Measurements from ENCODE around the gene CAMK2B.

Gene CAMK2B

GRCh38 chr7:44226396-44226753, 99.0 kb downstream of the CAMK2B start:
- no peaks in the 10 kb centered on the region for H3K4me1 ChIP-seq (ENCODE audit: low read depth, poor library complexity, severe bottlenecking)
- no peak overlapping the region for H3K27ac ChIP-seq
- H4K20me1 ChIP-seq (ENCODE audit: insufficient read depth): no peaks in the 10 kb centered on the region
- H3K27me3 ChIP-seq (ENCODE audit: insufficient read depth, low read depth): peaks cover 41% of the 10 kb centered on the region
- no peaks in the 10 kb centered on the region for H3K79me2 ChIP-seq (ENCODE audit: insufficient read depth, low read depth)
- H2AFZ ChIP-seq (ENCODE audit: low read depth): no peak overlapping the region
- no peak overlapping the region for H3K4me3 ChIP-seq (IDR thresholded peaks at IDR 0.05; ENCODE audit: insufficient read depth, low read depth, low read length)
- H3K36me3 ChIP-seq (ENCODE audit: insufficient read depth): no peaks in the 10 kb centered on the region
- H3K9ac ChIP-seq: no peak overlapping the region
- no peak overlapping the region for H3K4me2 ChIP-seq
- no peak for TF ChIP-seq CTCF (conservative IDR thresholded peaks at IDR 0.05; ENCODE audit: low read depth, low read length)

- H3K4me3 ChIP-seq (IDR thresholded peaks at IDR 0.05; ENCODE audit: insufficient read depth, low read depth, low read length): no peak overlapping the region
- TF ChIP-seq CTCF (conservative IDR thresholded peaks at IDR 0.05; ENCODE audit: low read depth, low read length): no peak
- no peaks in the 10 kb centered on the region for H4K20me1 ChIP-seq (ENCODE audit: insufficient read depth)
- no peak overlapping the region for H3K4me2 ChIP-seq
- no peaks in the 10 kb centered on the region for H3K4me1 ChIP-seq (ENCODE audit: low read depth, poor library complexity, severe bottlenecking)
- no peak overlapping the region for H3K27ac ChIP-seq
- H3K9ac ChIP-seq: no peak overlapping the region
- no peaks in the 10 kb centered on the region for H3K79me2 ChIP-seq (ENCODE audit: insufficient read depth, low read depth)
- no peak overlapping the region for H2AFZ ChIP-seq (ENCODE audit: low read depth)
- peaks cover 36% of the 10 kb centered on the region for H3K27me3 ChIP-seq (ENCODE audit: insufficient read depth, low read depth)
- H3K36me3 ChIP-seq (ENCODE audit: insufficient read depth): no peaks in the 10 kb centered on the region
These were observed 99.6 kb downstream of the CAMK2B start for GRCh38 chr7:44225566-44226395.

- Histone ChIP-seq H3K4me2 (no peak overlapping the region), H3K4me1 (ENCODE audit: low read depth, poor library complexity, severe bottlenecking) (no peaks in the 10 kb centered on the region), H3K27ac (no peak overlapping the region), H3K27me3 (ENCODE audit: insufficient read depth, low read depth) (peaks cover 30% of the 10 kb centered on the region), H3K79me2 (ENCODE audit: insufficient read depth, low read depth) (no peaks in the 10 kb centered on the region), H3K36me3 (ENCODE audit: insufficient read depth) (no peaks in the 10 kb centered on the region), H3K4me3 (IDR thresholded peaks at IDR 0.05; ENCODE audit: insufficient read depth, low read depth, low read length) (no peak overlapping the region), H2AFZ (ENCODE audit: low read depth) (no peak overlapping the region), H3K9ac (no peak overlapping the region), H4K20me1 (ENCODE audit: insufficient read depth) (no peaks in the 10 kb centered on the region)
- no peak for TF ChIP-seq CTCF (conservative IDR thresholded peaks at IDR 0.05; ENCODE audit: low read depth, low read length)
These were observed 100.3 kb downstream of the CAMK2B start for GRCh38 chr7:44224974-44225565.

GRCh38 chr7:44224080-44224973, 101.1 kb downstream of the CAMK2B start:
- Histone ChIP-seq H3K79me2 (ENCODE audit: insufficient read depth, low read depth) (no peaks in the 10 kb centered on the region), H3K27ac (no peak overlapping the region), H3K4me1 (ENCODE audit: low read depth, poor library complexity, severe bottlenecking) (no peaks in the 10 kb centered on the region), H3K4me2 (no peak overlapping the region), H3K9ac (no peak overlapping the region), H4K20me1 (ENCODE audit: insufficient read depth) (no peaks in the 10 kb centered on the region), H2AFZ (ENCODE audit: low read depth) (no peak overlapping the region), H3K27me3 (ENCODE audit: insufficient read depth, low read depth) (peaks cover 27% of the 10 kb centered on the region), H3K36me3 (ENCODE audit: insufficient read depth) (no peaks in the 10 kb centered on the region), H3K4me3 (IDR thresholded peaks at IDR 0.05; ENCODE audit: insufficient read depth, low read depth, low read length) (no peak overlapping the region)
- TF ChIP-seq CTCF (conservative IDR thresholded peaks at IDR 0.05; ENCODE audit: low read depth, low read length): no peak
